B cell (primary cell): ENCODE results near the gene MAP3K5. TPM values are rescaled to one million over a fixed set of nuclear protein-coding genes. Genes with fewer than 3 reads are reported as not detected.

ENCODE experiments used
- ATAC-seq: fragments of 200-7000 bp; cut with Tn5 transposase; one replicate; pipeline ENCODE4 v1.10.0; 2021; ENCODE audit warnings: low read depth, mild to moderate bottlenecking, moderate number of reproducible peaks, moderate library complexity
- CTCF ChIA-PET: fragments of 350-600 bp; sonication (Branson Sonifier 250); formaldehyde crosslinking; loops from one replicate; lab custom pipeline; 2021; ENCODE audit warnings: antibody characterized with exemption, inconsistent platforms; lab: Charles Lee
- POLR2A ChIA-PET: fragments of 350-600 bp; sonication (Branson Sonifier 250); formaldehyde crosslinking; loops from one replicate; lab custom pipeline; 2021; ENCODE audit warnings: antibody characterized with exemption; lab: Charles Lee
- DNase-seq: peaks from one replicate; pipeline ENCODE4 v3.0.0; 2013
- H2AFZ ChIP-seq: 2 replicates; pipeline ENCODE4 v1.6.1; 2012; ENCODE audit warnings: mild to moderate bottlenecking, low read depth, low read length; ENCODE audit not compliant: insufficient read depth, poor library complexity, severe bottlenecking
- H3K27ac ChIP-seq, 2 donors: 1 replicate in 1 of 2; 2 replicates in 1 of 2; pipeline ENCODE4 v1.5.1; 2012 to 2013; ENCODE audit warnings: low read length in 2 of 2, mild to moderate bottlenecking in 2 of 2, moderate library complexity in 1 of 2
- H3K27me3 ChIP-seq, 4 experiments: fragments of 200-600 bp in 1 of 4; sonication (generic) in 1 of 4; replicated peaks in 1 of 4; 1 replicate in 2 of 4; 2 replicates in 2 of 4; pipeline versions ENCODE4 v1.6.1 to v1.7.0; 2013 to 2016; ENCODE audit warnings: low read length in 3 of 4, mild to moderate bottlenecking in 2 of 4, mixed read lengths in 1 of 4, moderate library complexity in 1 of 4; ENCODE audit not compliant: insufficient read depth in 4 of 4, control insufficient read depth in 3 of 4; ENCODE audit errors: control extremely low read depth in 1 of 4
- H3K36me3 ChIP-seq, 2 experiments: replicated peaks in 1 of 2; 1 replicate in 1 of 2; 2 replicates in 1 of 2; pipeline versions ENCODE4 v1.6.1 to v1.7.1; 2013; ENCODE audit warnings: low read length in 1 of 2; ENCODE audit not compliant: insufficient read depth in 2 of 2, control insufficient read depth in 1 of 2; ENCODE audit errors: control extremely low read depth in 1 of 2, extremely low read depth in 1 of 2
- H3K4me1 ChIP-seq, 2 donors: fragments of 200-600 bp in 1 of 2; sonication (generic) in 1 of 2; 1 replicate in 1 of 2; 2 replicates in 1 of 2; pipeline versions ENCODE4 v1.5.1 to v1.6.1; 2013 to 2017; ENCODE audit warnings: low read length in 2 of 2; ENCODE audit not compliant: control insufficient read depth in 2 of 2, insufficient read depth in 2 of 2
- H3K4me2 ChIP-seq: replicated peaks from 2 replicates; pipeline ENCODE3; 2012; ENCODE audit warnings: mild to moderate bottlenecking, low read depth, low read length; ENCODE audit not compliant: poor library complexity, severe bottlenecking
- H3K4me3 ChIP-seq, 5 experiments: fragments of 200-600 bp in 1 of 5; sonication (generic) in 1 of 5; 1 replicate in 3 of 5; 2 replicates in 2 of 5; pipeline versions ENCODE4 v1.5.1 to v1.7.0; 2011 to 2016; ENCODE audit warnings: low read length in 4 of 5, mild to moderate bottlenecking in 4 of 5, low read depth in 2 of 5, control low read depth in 1 of 5, moderate library complexity in 1 of 5; ENCODE audit not compliant: insufficient read depth in 1 of 5; ENCODE audit errors: control extremely low read depth in 1 of 5, extremely low read depth in 1 of 5
- H3K79me2 ChIP-seq: fragments of 200-600 bp; sonication (generic); one replicate; pipeline ENCODE4 v1.6.0; 2016; ENCODE audit warnings: low read length; ENCODE audit not compliant: control insufficient read depth, insufficient read depth
- H3K9ac ChIP-seq: fragments of 200-600 bp; sonication (generic); 2 replicates; pipeline ENCODE4 v1.6.1; 2017; ENCODE audit warnings: mild to moderate bottlenecking, low read length, moderate library complexity
- H3K9me3 ChIP-seq, 3 donors: one replicate each; pipeline versions ENCODE4 v1.6.1 to v1.7.1; 2013; ENCODE audit warnings: low read length in 2 of 3; ENCODE audit not compliant: control insufficient read depth in 2 of 3, insufficient read depth in 1 of 3; ENCODE audit errors: control extremely low read depth in 1 of 3
- H4K20me1 ChIP-seq: 2 replicates; pipeline ENCODE4 v1.6.0; 2012; ENCODE audit warnings: mild to moderate bottlenecking, low read length; ENCODE audit not compliant: insufficient read depth, control insufficient read depth, poor library complexity, severe bottlenecking
- H3K27ac Mint-ChIP-seq: one replicate; pipeline ENCODE4 v1.8.0; 2021; ENCODE audit warnings: mixed read lengths
- H3K27me3 Mint-ChIP-seq: one replicate; pipeline ENCODE4 v1.8.0; 2021; ENCODE audit warnings: mixed read lengths
- H3K4me1 Mint-ChIP-seq: one replicate; pipeline ENCODE4 v1.8.0; 2021; ENCODE audit warnings: mixed read lengths
- H3K4me3 Mint-ChIP-seq: one replicate; pipeline ENCODE4 v1.8.0; 2021; ENCODE audit warnings: mixed read lengths
- H3K9me3 Mint-ChIP-seq: one replicate; pipeline ENCODE4 v1.8.0; 2022; ENCODE audit warnings: mixed read lengths; ENCODE audit not compliant: insufficient read depth
- EZH2 ChIP-seq: IDR thresholded peaks from 2 replicates; pipeline ENCODE4 v1.6.1; 2012; ENCODE audit warnings: borderline replicate concordance, low read depth, mild to moderate bottlenecking, moderate library complexity, low read length; ENCODE audit not compliant: insufficient read depth, poor library complexity, severe bottlenecking
- WGBS: methylation state at CpG from one replicate; pipeline ENCODE4 v1.1.5; 2013; ENCODE audit warnings: missing lambda C conversion rate; ENCODE audit not compliant: insufficient coverage; 5-methylcytosine and 5-hydroxymethylcytosine counted together
- intact Hi-C: fragments of 100-400 bp; cut with micrococcal nuclease; formaldehyde crosslinking; loops from one replicate; pipeline ENCODE4 v1.10.0; 2022
- polyA plus RNA-seq: library from polyadenylated mRNA; depleted of rRNA; stranded (reverse); fragments of >200 nt; gene quantifications from 2 replicates; pipeline ENCODE4 v1.2.3, GENCODE V29; 2012
- total RNA-seq, 2 donors: library from RNA; stranded (reverse); fragments of 120-200 nt in 1 of 2; gene quantifications; 1 replicate in 1 of 2; 2 replicates in 1 of 2; pipeline versions ENCODE4 v1.2.3 to v1.2.4, GENCODE V29; 2013 to 2022
- TF ChIP-seq, protein P1 (sequence below): fragments of 200-600 bp; IDR thresholded peaks from one replicate; pipeline ENCODE4 v1.8.0; 2022; ENCODE audit warnings: antibody characterized with exemption, mild to moderate bottlenecking

The MAP3K5 gene
- total and polyA plus RNA-seq, 2 donors (not counting 1 experiment from before 2014, with no cell fraction given), result 5.7 to 34.1 TPM

DNA sequence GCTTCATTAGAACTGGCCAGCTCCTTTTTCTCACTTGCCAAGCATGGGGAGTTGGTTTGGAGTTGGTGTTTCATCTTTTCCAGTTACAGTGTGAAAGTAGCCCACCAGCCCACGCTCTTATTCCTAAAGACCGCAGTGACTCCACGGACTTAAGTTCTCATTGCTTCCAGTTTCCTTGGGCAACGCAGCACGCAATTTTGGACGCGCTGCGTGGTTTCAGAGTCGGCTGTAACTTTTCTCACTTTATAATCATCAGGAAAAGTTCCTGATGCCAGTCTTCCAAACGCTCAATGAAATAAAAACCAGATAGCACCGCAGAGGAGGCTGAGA is 29.7 kb upstream of the MAP3K5 start:
- H3K4me3 ChIP-seq, result peak overlapping the region; percentile 45 to 87 (median 71)
- peaks cover 11 to 12% of the 10 kb centered on the region in 2 donors for H3K4me1 ChIP-seq
- DNase-seq (no peak), ATAC-seq (no peak)
- H3K9me3 ChIP-seq, result peaks cover 0 to 6% (median 0%) of the 10 kb centered on the region in 3 donors
- ChIA-PET POLR2A (interaction anchor here (0.6 to 1.6 kb wide), 5 partner anchors 29 to 532 kb away, joined by 3 to 7 read pairs (median 3); partner anchors contain the start of genes BCLAF1 and MAP3K5), CTCF (interaction anchor here (0.7 to 3.2 kb wide), 5 partner anchors 28 to 283 kb away, joined by 3 to 22 read pairs (median 7); partner anchors contain the start of gene MAP3K5)
- H3K27ac ChIP-seq, result peak overlapping the region; percentile 63 to 95
- H3K4me2 ChIP-seq, result peak overlapping the region; percentile 82
- intact Hi-C loops, result loop anchor here (1.0 to 10.0 kb wide), 7 partner anchors 30 to 533 kb away; partner anchors contain the start of genes BCLAF1, IFNGR1, MAP3K5 and SLC35D3
- peaks cover 0 to 3% (median 0%) of the 10 kb centered on the region in 4 experiments for H3K27me3 ChIP-seq
- no peaks in the 10 kb centered on the region for H4K20me1 ChIP-seq
- H3K79me2 ChIP-seq, result peaks cover 3% of the 10 kb centered on the region
- no peaks in the 10 kb centered on the region for H3K9me3 Mint-ChIP-seq
- peak overlapping the region; percentile 88 for H3K9ac ChIP-seq
- peak overlapping the region; percentile 90 for H3K4me3 Mint-ChIP-seq
- peaks cover 13% of the 10 kb centered on the region for H3K27me3 Mint-ChIP-seq
- H3K36me3 ChIP-seq, result no peaks in the 10 kb centered on the region
- no peak for TF ChIP-seq EZH2
- TF ChIP-seq, protein P1, sequence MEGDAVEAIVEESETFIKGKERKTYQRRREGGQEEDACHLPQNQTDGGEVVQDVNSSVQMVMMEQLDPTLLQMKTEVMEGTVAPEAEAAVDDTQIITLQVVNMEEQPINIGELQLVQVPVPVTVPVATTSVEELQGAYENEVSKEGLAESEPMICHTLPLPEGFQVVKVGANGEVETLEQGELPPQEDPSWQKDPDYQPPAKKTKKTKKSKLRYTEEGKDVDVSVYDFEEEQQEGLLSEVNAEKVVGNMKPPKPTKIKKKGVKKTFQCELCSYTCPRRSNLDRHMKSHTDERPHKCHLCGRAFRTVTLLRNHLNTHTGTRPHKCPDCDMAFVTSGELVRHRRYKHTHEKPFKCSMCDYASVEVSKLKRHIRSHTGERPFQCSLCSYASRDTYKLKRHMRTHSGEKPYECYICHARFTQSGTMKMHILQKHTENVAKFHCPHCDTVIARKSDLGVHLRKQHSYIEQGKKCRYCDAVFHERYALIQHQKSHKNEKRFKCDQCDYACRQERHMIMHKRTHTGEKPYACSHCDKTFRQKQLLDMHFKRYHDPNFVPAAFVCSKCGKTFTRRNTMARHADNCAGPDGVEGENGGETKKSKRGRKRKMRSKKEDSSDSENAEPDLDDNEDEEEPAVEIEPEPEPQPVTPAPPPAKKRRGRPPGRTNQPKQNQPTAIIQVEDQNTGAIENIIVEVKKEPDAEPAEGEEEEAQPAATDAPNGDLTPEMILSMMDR, result no peak
- H3K27ac Mint-ChIP-seq, result peak overlapping the region; percentile 91
- H3K4me1 Mint-ChIP-seq, result peaks cover 18% of the 10 kb centered on the region
- WGBS, result 2% methylated on average over 11 of the region's 11 CpGs
- H2AFZ ChIP-seq, result peak overlapping the region; percentile 99

DNA sequence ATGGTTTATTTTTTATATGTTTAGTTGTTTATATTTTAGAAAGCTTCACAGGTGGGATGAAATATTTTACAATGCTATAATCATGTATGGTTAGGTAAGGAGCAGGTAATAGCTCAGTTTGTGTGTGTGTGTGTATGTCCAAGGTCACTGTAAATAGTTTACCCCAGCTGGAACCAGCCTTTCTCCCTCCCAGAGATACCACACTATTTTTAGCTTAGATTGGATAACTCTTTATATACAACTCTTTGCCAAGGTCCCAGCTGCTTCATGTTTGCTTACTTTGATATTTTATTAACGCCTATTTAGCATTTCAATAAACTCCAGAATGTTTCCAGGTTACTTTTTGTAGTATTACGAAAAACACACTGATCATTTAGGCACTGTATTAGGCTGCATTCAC is 28.3 kb upstream of the MAP3K5 start:
- H3K4me3 Mint-ChIP-seq, result no peak overlapping the region
- H3K27ac Mint-ChIP-seq, result no peak overlapping the region
- 88% methylated on average over 1 of the region's 2 CpGs for WGBS
- Histone ChIP-seq H3K27me3 (peaks cover 0 to 3% (median 0%) of the 10 kb centered on the region in 4 experiments), H3K4me1 (peaks cover 11 to 12% of the 10 kb centered on the region in 2 donors), H2AFZ (no peak overlapping the region), H3K4me3 (no peak overlapping the region), H3K79me2 (peaks cover 3% of the 10 kb centered on the region), H3K4me2 (no peak overlapping the region), H4K20me1 (no peaks in the 10 kb centered on the region), H3K36me3 (no peaks in the 10 kb centered on the region), H3K9ac (no peak overlapping the region), H3K27ac (no peak overlapping the region), H3K9me3 (peaks cover 0 to 6% (median 0%) of the 10 kb centered on the region in 3 donors)
- ChIA-PET CTCF (interaction anchor here (1.0 to 1.1 kb wide), 2 partner anchors 28 to 176 kb away, joined by 3 to 4 read pairs; partner anchors contain the start of gene MAP3K5), POLR2A (interaction anchor here (0.6 kb wide), 1 partner anchor 42 kb away, joined by 3 read pairs; no protein-coding TSS in a partner anchor)
- no peak for ATAC-seq
- intact Hi-C loops, result loop anchor here (5.0 to 10.0 kb wide), 3 partner anchors 104 to 397 kb away; partner anchors contain the start of genes IFNGR1 and SLC35D3
- no peaks in the 10 kb centered on the region for H3K9me3 Mint-ChIP-seq
- H3K27me3 Mint-ChIP-seq, result peaks cover 20% of the 10 kb centered on the region
- DNase-seq, result no peak
- peaks cover 18% of the 10 kb centered on the region for H3K4me1 Mint-ChIP-seq
- no peak for TF ChIP-seq EZH2
- TF ChIP-seq, protein P1, result no peak
